D721Med (cell line): ENCODE results near the gene KANTR.

Source experiments
- DNase-seq: peaks from one replicate; pipeline ENCODE4 v3.0.0; 2011; ENCODE audit warnings: low spot score; ENCODE audit not compliant: insufficient read length
- FAIRE-seq: peaks from 2 replicates; lab custom pipeline; 2011; peaks lifted over from hg19 to GRCh38; lab: Jason Lieb, UNC
- CTCF ChIP-seq: IDR thresholded peaks from 2 replicates; pipeline ENCODE4 v1.5.1; 2012; ENCODE audit warnings: mild to moderate bottlenecking, control low read depth; ENCODE audit not compliant: insufficient read depth; ENCODE audit errors: missing control alignments

The KANTR gene

GRCh38 chrX:53082773-53083616 is 10.9 kb upstream of the KANTR start:
- TF ChIP-seq CTCF = no peak
- FAIRE-seq (no peak), DNase-seq (no peak)

DNA sequence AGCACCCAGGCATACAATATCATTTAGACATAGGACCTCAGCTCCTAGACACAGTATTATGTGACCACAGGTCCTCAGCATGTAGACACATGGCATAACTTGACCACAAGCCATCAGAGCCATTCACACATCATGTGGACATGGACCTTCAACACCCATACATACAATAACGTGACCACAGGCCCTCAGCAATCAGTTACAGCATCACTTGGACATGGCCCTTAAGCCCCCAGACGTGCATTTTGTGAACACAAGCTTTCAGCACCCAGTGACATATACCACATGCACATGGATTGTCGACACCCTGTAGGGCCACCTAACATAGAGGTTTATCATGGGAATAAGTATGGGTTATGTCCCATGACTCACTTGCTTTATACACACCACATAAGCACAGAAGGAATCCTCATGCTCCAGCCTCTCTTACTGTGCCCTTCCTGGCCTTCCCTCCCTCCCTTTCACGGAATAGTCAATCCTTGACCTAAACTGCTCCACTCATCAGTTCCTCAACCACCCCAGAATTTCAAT is 9.8 kb upstream of the KANTR start:
- TF ChIP-seq CTCF = no peak
- FAIRE-seq (no peak), DNase-seq (no peak)

DNA sequence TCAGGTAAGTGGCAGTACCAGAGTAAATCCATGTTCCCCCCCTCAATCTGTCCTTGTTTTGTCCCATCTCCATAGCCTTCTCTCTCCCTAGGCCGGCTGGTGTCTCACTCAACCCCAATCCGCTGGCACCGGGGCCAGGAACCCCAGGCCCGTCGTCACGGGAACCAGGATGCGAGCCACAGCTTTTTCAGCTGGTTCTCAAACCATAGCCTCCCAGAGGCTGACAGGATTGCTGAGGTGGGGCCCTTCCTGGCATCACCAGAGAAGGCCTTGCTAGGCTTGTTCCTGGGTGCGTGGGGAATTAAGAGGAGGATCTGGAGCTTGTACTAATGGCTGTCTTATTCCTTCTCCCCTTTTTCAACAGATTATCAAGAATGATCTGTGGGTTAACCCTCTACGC is 9.1 kb upstream of the KANTR start:
- no peak for DNase-seq
- no peak for TF ChIP-seq CTCF
- no peak for FAIRE-seq

DNA sequence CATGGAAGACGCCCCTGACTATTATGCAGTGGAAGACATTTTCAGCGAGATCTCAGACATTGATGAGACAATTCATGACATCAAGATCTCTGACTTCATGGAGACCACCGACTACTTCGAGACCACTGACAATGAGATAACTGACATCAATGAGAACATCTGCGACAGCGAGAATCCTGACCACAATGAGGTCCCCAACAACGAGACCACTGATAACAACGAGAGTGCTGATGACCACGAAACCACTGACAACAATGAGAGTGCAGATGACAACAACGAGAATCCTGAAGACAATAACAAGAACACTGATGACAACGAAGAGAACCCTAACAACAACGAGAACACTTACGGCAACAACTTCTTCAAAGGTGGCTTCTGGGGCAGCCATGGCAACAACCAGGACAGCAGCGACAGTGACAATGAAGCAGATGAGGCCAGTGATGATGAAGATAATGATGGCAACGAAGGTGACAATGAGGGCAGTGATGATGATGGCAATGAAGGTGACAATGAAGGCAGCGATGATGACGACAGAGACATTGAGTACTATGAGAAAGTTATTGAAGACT is 8.2 kb upstream of the KANTR start:
- FAIRE-seq (no peak), DNase-seq (no peak)
- no peak for TF ChIP-seq CTCF

- TF ChIP-seq CTCF = no peak
- DNase-seq (no peak), FAIRE-seq (no peak)
Measured at GRCh38 chrX:53086464-53086863, 7.5 kb upstream of the KANTR start.

GRCh38 chrX:53087388-53087831 is 6.5 kb upstream of the KANTR start:
- TF ChIP-seq CTCF = no peak
- DNase-seq (no peak), FAIRE-seq (no peak)
